NCI-H1092 (cell line): ENCODE results near the gene ABCA7.

Experiments
- DNase-seq: peaks from one replicate; lab custom pipeline; 2025; lab: John Stamatoyannopoulos, UW

The ABCA7 gene

GRCh38 chr19:1057176-1057855, 17.4 kb downstream of the ABCA7 start:
- DNase-seq = no peak

DNA sequence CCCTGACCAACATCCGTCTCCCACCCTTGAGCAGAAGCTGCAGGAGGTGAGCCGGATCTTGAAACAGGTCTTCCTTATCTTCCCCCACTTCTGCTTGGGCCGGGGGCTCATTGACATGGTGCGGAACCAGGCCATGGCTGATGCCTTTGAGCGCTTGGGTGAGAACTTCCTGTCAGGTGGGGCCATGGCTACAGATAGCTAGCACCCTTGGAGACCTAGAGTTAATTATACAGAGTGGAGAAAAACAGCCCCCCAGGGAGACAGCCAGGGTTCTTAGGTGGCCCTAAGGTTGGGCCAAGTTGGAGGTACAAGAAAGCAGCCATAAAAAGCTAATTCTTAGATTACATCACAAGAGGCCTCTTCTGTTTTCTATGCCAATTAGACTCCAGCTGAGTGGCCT, 18.2 kb downstream of the ABCA7 start:
- no peak for DNase-seq

DNA sequence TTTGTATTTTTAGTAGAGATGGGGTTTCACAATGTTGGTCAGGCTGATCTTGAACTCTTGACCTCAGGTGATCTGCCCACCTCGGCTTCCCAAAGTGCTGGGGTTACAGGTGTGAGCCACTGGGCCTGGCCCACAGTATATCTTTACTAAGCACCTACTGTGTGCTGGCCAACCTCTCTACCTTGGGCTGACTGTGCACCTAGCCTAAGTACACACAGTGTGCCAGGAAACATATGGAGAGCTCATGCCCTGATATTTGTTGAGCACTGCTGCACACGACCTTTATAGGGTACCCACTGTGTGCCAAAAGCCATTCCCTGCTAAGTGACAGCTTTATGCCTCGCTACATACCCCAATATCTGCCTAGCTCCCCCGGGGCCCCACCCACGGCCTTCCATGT, 20.8 kb downstream of the ABCA7 start:
- DNase-seq = no peak

DNA sequence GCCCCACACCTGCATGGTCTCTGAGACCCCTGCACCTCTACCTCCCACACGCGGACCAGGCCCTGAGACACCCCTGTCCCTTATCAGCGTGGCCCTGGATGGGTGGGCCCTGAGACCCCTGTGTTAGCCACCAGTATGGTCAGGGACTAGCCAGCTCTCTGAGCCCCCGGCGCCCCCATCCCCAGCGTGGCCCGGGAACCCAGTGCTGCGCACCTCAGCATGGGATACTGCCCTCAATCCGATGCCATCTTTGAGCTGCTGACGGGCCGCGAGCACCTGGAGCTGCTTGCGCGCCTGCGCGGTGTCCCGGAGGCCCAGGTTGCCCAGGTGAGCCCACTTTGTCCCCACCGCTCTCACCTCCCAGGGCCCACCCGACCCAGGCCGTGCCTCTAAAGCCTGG, 22.1 kb downstream of the ABCA7 start:
- no peak for DNase-seq

GRCh38 chr19:1062387-1063029, 22.6 kb downstream of the ABCA7 start:
- no peak for DNase-seq

GRCh38 chr19:1063030-1063908, 23.4 kb downstream of the ABCA7 start:
- DNase-seq = no peak

DNA sequence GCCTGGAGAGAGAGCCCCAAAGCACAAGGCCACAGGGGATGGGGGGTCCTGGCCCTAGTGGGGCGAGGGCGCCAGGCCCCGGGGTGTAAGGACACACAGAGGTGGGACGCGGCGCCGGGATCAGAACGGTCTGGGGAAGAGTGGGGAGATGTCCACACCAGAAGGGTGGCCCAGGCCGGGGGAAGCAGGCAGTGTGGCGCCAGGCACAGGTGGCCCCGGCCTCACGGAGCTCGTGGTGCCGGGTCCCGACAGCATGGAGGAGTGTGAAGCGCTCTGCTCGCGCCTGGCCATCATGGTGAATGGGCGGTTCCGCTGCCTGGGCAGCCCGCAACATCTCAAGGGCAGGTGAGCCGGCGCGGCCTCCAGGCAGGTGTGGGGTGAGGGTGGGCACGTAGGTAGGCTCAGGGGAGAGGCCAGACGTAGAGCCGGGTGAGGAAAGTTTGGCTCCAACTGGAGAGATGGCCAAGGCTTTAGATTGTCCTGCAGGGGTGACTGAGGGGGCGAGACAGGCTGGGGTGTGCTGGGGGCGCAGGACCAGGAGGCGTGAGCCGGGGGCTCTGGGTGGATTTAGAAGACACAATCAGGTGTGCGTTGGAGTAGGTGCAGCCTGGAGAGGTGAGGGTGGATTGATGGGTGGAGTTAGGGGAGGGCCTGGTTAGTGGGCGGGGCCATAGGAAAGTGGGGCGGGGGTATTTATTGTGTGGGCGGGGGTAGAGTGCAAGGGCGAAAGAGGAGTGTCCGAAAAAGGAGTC, 24.2 kb downstream of the ABCA7 start:
- no peak for DNase-seq

DNA sequence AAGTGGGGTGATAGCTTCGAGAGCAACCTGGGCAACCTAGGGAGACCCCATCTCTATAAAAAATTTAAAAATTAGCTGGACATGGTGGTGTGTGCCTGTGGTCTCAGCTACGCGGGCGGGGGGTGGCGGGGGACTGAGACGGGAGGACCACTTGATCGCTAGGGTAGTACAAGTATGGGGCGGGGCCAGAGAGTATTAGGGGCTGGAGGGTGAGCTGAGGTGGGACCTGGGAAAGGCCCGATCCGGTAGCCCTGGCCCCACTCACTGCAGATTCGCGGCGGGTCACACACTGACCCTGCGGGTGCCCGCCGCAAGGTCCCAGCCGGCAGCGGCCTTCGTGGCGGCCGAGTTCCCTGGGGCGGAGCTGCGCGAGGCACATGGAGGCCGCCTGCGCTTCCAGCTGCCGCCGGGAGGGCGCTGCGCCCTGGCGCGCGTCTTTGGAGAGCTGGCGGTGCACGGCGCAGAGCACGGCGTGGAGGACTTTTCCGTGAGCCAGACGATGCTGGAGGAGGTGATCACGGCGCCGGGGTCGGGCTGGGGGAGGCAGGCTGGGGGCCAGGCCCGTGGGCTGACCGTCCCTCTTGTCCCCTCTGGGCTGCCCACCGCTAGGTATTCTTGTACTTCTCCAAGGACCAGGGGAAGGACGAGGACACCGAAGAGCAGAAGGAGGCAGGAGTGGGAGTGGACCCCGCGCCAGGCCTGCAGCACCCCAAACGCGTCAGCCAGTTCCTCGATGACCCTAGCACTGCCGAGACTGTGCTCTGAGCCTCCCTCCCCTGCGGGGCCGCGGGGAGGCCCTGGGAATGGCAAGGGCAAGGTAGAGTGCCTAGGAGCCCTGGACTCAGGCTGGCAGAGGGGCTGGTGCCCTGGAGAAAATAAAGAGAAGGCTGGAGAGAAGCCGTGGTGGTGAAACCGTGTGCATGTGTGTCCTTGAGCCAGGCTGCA, 25.0 kb downstream of the ABCA7 start:
- no peak for DNase-seq

DNA sequence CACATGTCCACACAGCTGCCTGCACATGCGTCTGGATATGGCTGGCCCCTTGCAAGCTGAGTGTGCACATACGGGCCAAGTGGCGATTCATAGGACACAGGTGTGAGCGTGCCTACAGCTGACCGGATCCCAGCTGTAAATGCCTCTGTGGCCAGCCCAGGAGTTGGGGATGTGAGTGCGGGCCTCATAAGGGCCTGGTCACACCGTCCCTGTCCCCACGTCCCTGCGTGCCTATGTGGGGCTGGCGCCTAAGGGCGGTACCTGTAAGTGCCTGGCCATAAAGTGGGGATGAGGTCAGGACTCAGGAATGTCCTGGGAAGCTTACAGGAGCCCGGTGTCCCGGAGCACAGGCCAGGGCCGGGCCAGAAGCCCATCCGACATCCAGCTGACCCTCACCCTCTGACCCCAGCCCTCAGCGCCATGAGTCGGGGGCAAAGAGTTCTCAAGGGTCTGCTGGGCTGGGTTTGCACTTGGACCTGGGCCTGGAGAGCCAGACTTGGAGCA, 25.8 kb downstream of the ABCA7 start:
- DNase-seq = no peak

DNA sequence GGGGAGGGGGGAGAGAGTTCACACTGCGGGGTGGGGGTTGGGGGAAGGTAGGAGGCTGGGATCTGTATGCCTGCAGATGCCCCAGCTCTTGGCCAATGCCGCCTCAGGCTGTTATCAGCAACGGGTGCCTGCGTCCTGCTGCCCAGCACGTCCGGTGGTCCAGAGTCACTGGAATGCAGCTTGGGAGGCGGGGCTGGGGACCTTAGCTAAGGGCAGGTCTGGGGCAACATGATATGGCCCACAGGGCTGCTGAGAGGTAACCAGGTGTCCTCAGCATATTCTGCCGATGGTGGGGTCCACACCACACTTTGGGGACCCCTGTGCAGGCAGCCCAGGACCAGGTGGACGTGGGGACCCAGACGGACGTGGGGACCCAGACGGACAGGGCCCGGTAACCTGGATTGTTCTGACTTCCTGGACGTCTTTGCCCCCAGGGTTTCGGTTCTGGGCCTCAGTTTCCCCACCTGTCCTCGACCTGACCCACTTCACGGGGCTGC, 26.4 kb downstream of the ABCA7 start:
- DNase-seq = no peak

GRCh38 chr19:1066748-1067340, 26.9 kb downstream of the ABCA7 start, which contains the start of gene ARHGAP45:
TSS of gene ARHGAP45 (plus strand) at chr19:1067167. CDS start at chr19:1067406, 239 bp downstream.
- DNase-seq = no peak

DNA sequence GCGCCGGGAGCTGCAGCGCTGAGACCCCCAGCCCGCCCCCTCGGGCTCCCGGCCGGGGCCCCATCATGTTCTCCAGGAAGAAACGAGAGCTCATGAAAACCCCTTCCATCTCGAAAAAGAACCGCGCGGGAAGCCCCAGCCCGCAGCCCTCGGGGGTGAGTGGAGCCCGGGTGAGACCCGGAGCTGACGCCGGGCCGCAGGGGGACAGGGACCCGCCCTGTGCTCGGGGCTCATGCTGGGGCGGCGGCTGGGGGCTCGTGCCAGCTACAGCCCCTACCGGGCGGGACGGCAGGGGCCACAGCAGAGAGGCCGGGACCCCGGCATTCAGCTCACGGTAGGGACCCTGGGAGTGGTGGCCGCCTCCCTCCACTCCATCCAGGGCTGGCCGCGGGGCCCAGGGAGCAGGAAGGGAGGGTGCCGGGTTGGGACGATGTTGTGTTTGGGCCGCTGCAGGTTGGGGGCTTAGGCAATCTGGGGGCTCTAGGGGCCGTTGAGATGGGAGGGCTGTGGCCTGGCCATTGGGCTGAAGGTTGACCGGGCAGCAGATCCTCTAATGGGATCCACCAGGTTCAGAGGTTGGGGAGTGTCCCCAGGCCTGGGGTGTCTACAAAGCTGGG, 27.5 kb downstream of the ABCA7 start:
- no peak for DNase-seq

GRCh38 chr19:1068009-1069001, 28.4 kb downstream of the ABCA7 start:
- DNase-seq = no peak

- DNase-seq = no peak
Measured at GRCh38 chr19:1069009-1069779, 29.3 kb downstream of the ABCA7 start.

- no peak for DNase-seq
Measured at GRCh38 chr19:1070576-1070930, 30.6 kb downstream of the ABCA7 start.

- no peak for DNase-seq
Measured at GRCh38 chr19:1070931-1071791, 31.3 kb downstream of the ABCA7 start.
